GM12892 (cell line): ENCODE data around the gene ZKSCAN7.
A peak's percentile ranks its signal among the peaks of the same experiment; 100 is the strongest.

Experiments used
- POLR2A ChIP-seq: IDR thresholded peaks from 2 replicates; pipeline ENCODE4 v1.6.1; 2011; ENCODE audit warnings: low read depth, low read length, control low read depth
- POLR2AphosphoS5 ChIP-seq: IDR thresholded peaks from 2 replicates; pipeline ENCODE4 v1.6.1; 2011; ENCODE audit warnings: low read depth, low read length, control low read depth
- TAF1 ChIP-seq: IDR thresholded peaks from 2 replicates; pipeline ENCODE4 v1.6.1; 2011; ENCODE audit warnings: low read depth, mild to moderate bottlenecking, control low read depth, low read length, borderline replicate concordance

DNA sequence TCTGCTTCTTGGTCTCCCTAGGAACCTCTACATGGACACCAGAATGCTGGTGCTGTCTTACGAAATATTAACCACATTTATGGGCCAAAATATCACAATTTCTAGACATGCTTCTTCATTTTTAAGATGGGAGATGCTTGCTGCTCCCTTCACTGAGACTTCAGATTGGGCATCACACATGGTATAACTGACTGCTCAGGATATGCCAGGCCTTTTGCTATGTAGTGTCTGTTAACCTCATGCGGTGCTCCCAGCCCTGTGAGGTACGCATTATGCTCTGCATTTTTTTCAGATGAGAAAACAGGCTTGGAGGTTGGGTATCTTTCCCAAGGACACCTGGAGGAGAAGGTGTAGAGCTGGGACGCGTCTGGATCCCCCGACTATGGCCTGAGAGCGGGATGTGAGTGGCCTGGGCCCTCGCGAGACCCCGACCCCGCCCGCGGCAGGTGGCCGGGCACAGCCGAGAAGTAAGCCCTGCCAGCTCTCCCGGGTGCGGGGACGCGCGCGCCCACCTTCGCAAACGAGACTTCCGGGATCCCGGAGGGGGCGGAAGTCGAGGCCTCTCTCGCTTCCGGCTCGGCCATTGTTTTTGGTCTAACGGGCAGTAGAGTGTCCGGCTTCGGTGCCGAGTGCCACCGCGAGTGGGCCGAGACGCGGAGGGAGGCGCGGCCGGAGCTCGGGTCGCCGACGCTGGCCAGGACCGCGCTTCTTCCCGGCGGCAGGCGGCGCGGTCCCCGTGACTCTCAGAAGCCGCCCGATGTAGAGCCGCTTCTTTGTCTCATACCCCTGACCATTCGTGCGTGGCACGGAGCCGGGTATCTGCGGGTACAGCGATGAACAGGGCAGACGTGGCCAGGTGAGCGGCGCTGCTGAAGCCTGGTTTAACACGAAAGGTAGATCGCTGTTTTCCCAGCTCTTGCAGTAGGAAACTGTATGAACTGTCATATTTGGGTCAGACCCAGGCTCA is at the start of gene ZKSCAN7:
- TF ChIP-seq POLR2A: peak; percentile 71; the same call in 1 of the 2 replicates
- TF ChIP-seq TAF1: peak; percentile 42; the same call in 1 of the 2 replicates
- no peak; the same call in 1 of the 2 replicates for TF ChIP-seq POLR2AphosphoS5
